ENCODE measurements around the gene ACBD4. TPM values are rescaled to one million over a fixed set of nuclear protein-coding genes. Genes with fewer than 3 reads are reported as not detected.
A peak's percentile ranks its signal among the peaks of the same experiment; 100 is the strongest.

ACBD4 gene
- total and polyA plus RNA-seq, 2 of the 13 experiments (the other 11 are each of a cell fraction or from before 2014, with no cell fraction given) = 16.1 to 26.9 TPM

GRCh38 chr17:45127207-45127547 lies 8.3 kb upstream of the ACBD4 start (continued):
- TF ChIP-seq ZNF138 (CRISPR knock-in tag; IDR thresholded peaks at IDR 0.05; ENCODE audit: low read depth) = 0 out of 2 replicates have a peak, but pooled peaks have one; percentile 61
- TF ChIP-seq PTBP1 (IDR thresholded peaks at IDR 0.05; ENCODE audit: low read depth, low read length, poor library complexity, severe bottlenecking) = peak; percentile 16
- TF ChIP-seq GABPB1 (CRISPR knock-in tag; IDR thresholded peaks at IDR 0.05) = no peak
- TF ChIP-seq ZBTB38 (CRISPR knock-in tag; IDR thresholded peaks at IDR 0.05) = peak; percentile 24; the same call in 1 of the 2 replicates
- no peak for TF ChIP-seq YEATS2 (CRISPR knock-in tag; IDR thresholded peaks at IDR 0.05; ENCODE audit: borderline replicate concordance)
- peak; percentile 26 for TF ChIP-seq MAX (IDR thresholded peaks at IDR 0.05)
- TF ChIP-seq ZBTB40 (IDR thresholded peaks at IDR 0.05) = no peak
- peak; percentile 41; the same call in 1 of the 2 replicates for TF ChIP-seq ZBTB40 (CRISPR knock-in tag; IDR thresholded peaks at IDR 0.05)
- TF ChIP-seq MXI1 (IDR thresholded peaks at IDR 0.05; ENCODE audit: borderline replicate concordance, low read depth, low read length) = no peak
- TF ChIP-seq ZNF609 (CRISPR knock-in tag; IDR thresholded peaks at IDR 0.05; ENCODE audit: borderline replicate concordance) = 0 out of 2 replicates have a peak, but pooled peaks have one; percentile 10
- TF ChIP-seq NFRKB (IDR thresholded peaks at IDR 0.05) = no peak
- no peak for TF ChIP-seq XRCC5 (optimal IDR thresholded peaks at IDR 0.05; ENCODE audit: low read length)
- no peak for TF ChIP-seq ZFP91 (CRISPR knock-in tag; IDR thresholded peaks at IDR 0.05; ENCODE audit: borderline replicate concordance)
- no peak for TF ChIP-seq ZNF616 (CRISPR knock-in tag; IDR thresholded peaks at IDR 0.05; ENCODE audit: low read depth)
- 0 out of 4 replicates have a peak, but pooled peaks of 1 of the 2 experiments have one; percentile 34 for TF ChIP-seq KLF16 (CRISPR knock-in tag; IDR thresholded peaks at IDR 0.05)
